IPS-11a (cell line): ENCODE measurements around the gene FCHSD2.
"Not testable (repeated sequence)": the region's sequence is repeated elsewhere in the genome, so short reads cannot be mapped to it uniquely, and the experiment has no call there.

Experiments
- H3K4me3 ChIP-seq: one replicate; pipeline ENCODE4 v1.5.1; 2013; ENCODE audit warnings: low read depth, low read length, control low read depth

The FCHSD2 gene

DNA sequence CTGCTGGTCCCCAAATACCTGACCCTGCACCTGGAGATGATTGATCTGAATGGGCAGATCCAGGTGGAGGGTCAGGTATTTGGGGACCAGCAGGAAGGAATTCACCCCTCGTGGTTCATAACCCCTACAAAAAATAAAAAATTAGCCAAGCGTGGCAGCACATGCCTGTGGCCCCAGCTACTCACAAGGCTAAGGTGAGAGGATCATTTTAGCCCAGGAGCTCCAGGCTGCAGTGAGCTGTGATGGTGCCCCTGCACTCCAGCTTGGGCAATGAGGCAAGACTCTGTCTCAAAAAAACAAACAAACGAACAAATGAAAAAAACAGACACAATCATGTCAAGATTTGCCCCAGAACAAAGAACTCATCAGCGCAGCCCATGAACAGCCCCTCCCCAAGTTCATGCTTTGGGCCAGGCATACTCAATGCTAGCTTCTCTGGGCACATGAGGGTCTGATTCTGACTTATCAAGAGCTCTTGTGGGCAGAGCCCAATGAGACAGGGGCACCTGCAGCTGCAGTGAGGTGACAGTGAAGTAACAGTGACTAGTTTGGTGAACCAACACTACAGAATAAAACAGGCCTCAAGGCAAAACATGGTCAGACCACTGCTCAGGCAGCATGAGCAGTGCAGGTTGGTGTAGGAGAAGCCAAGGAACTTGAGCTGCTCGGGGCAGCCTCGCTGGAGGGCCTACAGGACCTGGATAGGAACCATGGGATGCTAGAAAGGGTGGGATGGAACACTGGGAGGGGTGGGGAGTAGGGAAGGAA, 10.2 kb upstream of the FCHSD2 start:
- H3K4me3 ChIP-seq = no peak overlapping the region

DNA sequence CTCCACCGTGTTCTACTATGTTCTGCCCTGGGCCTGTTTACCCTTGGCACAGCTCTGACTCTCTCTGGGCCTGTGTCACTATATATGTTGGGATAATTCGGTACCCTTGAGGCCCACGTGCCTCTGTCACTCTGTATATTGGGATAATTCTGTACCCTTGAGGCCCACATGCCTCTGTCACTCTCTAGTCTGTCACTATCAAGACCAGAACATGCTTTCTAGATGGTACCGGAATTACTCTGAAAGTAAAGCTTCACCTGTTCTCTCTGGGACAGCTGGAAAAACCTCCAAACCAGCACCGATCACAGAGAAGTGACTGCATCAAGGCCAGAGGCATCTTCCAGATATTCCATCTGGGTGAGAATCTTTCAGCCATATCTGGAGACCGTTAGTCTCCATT, 9.3 kb upstream of the FCHSD2 start:
- no peak overlapping the region for H3K4me3 ChIP-seq

DNA sequence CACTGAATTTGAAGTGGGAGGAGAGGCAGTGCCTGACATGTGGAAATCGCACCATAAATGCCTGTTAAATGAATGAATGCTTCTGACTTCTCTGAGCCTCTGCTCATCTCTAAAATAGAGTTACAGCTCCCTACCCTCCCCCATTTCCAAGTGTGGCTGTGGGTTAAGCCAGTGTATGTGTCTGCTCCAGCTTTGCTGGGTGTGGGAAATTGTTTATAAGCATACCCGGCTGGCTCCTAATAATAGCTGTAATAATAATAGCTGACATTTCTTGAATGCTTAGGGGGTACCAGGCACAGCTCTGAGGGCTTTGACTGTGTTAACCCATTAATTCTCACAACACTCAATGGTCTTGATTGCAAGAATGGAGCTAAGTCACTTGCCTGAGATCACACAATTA, 7.0 kb upstream of the FCHSD2 start:
- no peak overlapping the region for H3K4me3 ChIP-seq

DNA sequence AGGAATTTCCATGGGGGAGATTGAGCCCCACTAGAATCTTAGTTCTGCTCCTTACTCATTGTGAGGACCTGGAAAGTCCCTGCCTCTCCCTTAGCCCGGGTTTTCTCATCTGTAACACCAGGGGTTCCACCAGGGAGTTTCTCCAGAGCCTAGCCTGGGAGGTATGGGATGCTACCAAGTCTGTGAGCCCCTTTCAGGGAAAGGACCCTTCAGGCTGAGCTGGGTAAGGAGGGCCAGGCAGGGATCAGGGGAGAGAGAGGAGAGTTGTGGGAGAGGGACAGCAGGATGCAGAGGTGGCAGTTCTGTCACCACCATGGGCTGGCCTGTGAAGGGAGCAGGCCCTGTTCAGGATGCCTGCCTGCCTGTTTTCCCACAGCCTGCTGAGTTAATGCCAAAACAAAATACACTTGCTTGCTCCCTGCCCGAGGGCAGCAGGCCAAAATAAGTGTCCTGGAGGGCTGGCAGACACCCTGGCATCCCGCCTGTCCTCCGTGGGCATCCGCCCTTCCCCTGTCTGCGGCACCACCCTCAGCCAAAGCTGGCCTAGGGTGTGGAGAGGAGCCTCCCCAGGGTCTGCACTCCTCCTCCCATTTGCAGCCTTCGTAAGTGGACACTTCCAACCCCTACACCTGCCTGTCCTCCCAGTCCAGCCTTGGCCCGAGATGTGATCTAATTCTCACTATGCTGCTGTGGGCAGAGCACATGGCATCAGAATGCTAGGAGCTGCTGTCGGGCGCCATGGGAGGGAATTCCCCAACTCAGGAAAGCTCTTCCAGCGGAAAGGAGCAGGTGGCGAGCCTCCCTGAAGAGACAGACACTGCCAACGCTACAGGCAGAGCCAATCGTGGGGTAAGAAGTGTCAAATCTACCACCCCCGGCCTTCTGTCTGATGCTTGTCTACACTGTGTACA, 5.9 kb upstream of the FCHSD2 start:
- no peak overlapping the region for H3K4me3 ChIP-seq

DNA sequence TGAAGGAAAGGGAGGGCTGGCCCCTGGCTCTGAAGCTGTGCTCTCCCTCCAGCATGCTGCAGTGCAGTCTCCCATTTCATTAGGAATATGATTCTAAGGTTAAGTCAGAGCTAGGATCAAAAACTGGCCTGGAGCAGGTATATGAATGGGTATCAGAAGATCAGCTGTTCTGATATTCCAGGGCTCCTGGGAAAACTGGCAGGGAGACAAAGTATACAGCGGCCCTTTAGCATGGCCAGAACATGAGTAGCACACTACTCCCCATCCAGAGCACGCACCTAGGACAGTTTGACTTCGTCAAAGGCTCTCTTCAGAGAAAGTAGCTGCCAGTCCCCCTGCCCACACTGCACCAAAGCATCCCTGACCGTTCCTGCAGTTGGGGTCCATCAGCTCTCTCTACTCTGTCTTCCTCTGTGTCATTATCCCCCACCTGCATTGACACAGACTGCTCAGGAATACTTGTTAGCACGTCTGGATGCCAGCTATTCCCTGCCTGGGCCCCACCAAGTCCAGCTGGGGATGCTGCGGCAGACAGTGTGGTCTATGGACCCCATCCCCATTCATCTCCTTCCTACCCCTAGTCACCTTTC, 4.0 kb upstream of the FCHSD2 start:
- no peak overlapping the region for H3K4me3 ChIP-seq

DNA sequence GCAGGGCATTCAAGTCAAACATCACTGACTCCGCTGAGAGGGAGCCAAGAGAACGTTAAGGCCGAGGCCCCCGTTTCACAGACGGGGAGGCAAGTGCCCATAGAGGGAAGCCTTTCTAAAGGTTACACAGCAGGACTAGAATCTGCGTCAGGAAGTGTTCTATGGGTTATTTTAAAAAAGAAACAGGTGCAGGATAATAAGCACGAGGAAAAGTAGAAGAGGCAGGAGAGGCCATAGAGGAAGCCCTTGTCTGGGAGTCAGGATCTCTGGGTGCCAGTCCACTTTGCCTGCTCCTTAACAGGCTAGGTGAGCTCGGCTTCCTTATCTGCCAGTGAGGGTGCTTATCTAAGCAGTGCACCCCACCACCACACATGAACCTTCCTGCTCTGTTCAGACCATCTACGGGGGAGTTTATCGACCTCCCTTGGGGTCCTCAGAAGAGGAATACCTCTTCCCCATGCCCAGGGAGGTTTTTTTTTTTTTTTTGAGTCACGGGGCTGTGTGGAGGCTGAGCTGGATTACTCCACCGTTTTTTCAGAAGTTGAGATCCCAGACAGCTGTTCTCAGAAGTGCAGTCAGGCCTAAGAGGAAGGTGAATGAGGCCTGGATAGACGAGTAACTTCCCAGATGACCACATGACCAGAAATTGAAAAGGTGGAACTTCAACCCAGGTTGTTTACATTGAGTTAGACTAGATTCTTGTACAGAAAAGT, 1.2 kb upstream of the FCHSD2 start:
- peak overlapping the region; percentile 74 for H3K4me3 ChIP-seq

DNA sequence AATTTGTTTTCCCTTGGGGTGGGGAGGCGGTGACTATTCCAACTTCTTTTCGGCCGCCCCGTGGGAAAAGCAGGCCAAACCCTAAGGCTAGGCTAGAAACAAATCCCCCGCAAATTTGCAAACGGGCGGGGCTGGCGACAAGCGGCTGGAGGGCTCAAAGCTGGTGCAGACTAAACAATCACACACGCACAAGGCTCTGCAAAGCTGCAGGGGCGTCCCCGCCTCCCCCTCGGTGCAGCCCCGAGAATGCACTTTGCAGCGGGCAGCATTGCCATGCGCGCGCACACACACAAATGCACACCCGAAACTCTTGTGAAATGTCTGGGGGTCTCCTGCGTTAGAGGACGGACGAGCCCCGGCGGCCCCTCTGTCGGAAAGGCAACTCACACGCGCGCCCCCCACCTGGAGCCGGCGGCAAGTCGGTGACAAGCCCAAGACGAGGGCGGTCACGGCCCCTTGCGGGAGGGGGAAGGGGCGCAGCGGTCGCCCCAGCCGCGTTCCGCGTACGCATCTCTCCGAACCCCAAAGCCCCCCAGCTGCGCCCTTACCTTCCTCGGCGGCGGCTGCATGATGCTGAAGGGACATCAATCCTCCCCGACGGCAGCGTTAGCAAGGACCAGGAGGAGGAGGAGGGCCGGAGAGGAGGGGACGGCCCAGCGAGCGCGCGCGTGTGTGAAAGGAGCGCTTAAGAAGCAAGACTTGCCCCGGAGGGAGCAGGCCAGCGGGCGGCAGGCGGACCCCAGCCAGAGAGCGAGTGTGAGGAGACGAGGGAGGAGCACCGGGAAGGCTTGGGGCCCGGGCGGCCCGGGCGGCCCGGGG, 600 bp downstream of the FCHSD2 start:
- H3K4me3 ChIP-seq = peak overlapping the region; percentile 74

DNA sequence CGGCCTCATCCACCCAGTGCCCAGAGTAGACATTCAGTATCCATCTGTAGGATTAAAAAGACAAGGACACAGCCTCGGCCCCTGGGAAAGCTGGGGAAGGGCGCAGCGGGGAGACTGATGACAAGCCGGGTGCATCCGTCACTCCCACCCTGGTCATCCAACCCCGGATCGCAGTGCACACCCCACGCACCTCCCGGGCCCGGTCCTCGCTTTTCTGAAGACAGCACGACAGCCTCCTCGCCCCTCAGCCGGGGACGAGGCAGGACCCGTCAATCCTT, 1.1 kb downstream of the FCHSD2 start:
- peak overlapping the region; percentile 74 for H3K4me3 ChIP-seq

DNA sequence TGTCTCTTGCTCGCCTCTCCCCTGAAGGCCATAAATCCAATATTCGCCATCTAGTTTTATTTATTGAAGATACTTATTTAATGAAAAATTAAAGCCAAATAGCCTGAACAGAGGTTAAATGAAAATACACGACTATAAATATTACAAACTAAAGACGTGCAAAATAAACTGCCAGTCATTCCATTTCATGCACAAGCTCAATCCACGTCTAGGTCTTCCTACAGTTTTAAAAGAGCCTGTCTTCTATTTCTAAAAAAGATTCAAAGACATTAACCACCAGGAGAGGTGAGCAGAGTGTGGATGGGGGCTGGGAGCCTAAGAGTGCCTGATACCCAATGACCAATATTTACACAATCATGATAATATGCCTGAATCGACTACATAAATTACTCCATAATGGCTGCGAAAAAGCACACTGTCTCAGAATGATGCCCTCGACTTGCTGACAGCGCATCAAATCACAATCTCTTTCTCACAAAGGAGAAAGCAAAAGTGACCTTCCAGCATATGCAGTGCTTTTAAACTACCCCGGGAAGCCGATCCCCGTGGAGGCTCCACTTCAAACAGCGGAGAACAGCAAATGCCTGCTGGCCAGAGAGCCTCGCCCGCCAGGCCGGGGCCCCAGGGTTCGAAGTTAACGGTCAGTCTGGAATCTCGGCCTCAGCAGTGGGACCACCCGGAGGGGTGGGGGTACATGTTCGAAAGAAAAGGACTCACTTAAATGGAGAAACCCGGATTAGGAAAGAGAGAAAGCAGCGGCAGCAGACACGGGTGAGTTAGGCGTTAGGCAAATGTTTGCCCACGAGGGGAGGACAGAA, 1.7 kb downstream of the FCHSD2 start:
- H3K4me3 ChIP-seq = peak overlapping the region; percentile 74

DNA sequence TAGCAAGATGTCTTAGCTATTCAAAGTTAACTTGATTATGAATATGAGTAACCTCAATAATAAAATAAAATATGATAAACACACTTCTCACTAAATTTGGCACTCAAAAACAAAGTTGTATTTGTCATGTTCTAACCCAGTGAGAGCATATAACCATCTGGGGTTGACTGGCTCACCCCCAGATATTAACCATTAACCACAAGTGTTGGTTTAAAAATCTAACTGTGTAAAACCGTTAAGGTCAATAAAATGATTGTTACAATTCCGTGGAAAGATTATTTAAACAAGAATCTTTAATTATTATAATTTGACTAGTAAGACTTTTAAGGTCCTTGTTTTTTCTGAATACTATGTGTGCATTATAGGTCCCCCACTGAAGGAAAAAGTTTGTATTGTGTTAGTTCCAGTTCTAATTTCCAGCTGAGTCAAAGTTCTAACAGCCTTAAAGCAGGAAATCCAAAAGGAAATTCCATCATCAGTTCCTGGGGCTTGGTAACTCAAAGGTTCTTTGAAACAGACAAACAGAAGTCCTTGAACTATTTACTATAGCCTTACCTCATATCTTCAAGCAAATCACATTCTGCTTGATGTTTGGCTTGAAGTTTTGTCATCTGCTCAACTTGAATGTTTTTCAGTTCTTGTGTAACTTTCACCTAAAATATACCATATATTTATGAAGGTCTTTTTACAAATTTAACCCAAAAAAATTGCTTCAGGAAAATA, 2.5 kb downstream of the FCHSD2 start:
- H3K4me3 ChIP-seq = no peak overlapping the region

DNA sequence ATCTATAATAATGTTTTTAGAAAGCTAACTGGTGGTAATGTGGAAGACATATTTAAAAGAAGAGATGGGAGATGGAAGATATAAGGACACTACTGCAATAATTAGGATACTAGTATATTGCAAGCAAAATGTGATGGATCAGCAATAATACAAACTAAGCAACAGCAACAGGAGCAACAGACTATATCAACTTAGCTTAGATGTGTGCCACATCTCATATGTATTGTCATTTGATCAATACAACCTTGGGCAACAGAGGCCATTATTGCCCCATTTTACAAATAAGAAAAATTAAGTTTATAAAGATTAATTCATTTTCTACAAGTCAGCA, 4.2 kb downstream of the FCHSD2 start:
- no peak overlapping the region for H3K4me3 ChIP-seq

DNA sequence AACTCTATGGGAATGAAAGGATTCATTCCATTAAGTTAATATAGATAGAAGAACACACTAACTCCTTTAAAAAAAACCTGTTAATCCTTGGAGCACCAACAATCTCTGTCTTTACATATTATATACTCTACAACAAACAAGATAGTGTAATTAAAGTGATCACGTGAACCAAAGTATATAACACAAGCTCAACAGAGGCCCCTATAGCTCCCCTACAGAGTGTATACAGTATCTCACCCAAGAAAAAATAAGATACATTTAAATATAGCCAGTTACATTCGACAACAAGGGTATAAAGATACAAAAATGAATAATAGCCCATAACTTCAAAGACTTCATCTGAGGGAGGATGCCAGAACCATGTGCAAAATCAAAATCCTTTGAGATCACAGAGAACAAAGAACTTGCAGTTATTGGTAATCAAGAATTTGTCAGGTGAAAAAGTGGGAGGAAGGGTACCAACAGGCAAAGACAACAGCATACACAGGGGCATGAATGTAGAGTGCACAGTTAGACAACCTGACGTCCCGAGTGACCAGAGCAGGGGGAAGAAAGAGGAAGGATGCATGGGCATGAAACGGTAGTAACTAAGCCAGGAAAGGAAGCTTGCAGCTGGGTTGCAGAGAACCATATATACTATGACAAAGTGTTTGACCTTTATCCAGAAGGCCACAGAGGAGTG, 4.7 kb downstream of the FCHSD2 start:
- no peak overlapping the region for H3K4me3 ChIP-seq

DNA sequence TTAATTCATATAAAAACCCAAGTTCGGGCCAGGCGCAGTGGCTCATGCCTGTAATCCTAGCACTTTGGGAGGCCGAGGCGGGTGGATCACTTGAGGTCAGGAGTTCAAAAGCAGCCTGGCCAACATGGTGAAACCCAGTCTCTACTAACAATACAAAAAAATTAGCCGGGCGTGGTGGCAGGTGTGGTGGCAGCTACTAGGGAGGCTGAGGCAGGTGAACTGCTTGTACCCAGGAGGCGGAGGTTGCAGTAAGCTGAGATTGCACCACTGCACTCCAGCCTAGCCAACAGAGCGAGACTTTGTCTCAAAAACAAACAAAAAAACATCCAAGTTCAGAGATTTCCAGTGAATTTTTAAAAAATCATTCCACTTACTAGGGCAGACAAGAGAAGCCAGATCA, 5.4 kb downstream of the FCHSD2 start:
- not testable (repeated sequence) for H3K4me3 ChIP-seq

DNA sequence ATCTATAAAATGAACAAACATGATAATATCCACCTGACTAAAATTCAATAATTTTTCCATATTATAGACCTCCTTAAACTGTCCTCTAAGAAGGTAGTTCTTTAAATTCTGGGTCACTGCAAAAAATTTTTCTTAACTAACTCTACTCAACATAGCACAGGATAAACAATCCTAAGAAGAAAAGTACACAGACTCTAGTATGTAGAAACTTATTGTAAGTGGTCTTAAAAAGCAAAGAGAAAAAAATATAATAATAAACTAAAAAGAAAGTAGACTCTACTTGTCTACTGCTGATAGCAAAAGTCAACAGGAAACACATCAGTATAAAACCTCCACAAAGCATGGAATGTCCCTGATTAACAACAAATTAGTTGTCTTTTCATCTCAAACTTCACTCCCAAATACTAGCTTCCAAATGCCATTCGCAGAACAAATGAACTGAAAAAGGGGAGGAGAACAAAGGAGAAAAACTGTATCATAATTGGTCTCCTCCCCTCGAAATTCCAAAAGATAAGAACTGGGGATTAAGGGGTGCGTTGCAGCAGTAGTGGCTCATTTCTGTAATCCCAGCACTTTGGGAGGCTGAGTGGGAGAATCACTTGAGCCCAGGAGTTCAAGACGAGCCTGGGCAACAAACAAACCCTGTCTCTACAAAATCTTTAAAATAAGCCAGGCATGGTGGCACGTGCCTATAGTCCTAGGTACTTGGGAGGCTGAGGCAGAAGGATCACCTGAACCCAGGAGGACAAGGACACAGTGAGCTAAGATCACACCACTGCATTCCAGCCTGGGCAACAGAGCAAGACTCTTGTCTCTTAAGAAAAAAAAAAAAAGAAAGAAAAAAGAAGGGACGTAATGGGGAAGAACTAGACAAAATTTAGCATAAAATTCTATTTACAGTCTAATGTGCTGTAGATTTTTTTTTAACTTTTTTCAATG, 6.5 kb downstream of the FCHSD2 start:
- no peak overlapping the region for H3K4me3 ChIP-seq

DNA sequence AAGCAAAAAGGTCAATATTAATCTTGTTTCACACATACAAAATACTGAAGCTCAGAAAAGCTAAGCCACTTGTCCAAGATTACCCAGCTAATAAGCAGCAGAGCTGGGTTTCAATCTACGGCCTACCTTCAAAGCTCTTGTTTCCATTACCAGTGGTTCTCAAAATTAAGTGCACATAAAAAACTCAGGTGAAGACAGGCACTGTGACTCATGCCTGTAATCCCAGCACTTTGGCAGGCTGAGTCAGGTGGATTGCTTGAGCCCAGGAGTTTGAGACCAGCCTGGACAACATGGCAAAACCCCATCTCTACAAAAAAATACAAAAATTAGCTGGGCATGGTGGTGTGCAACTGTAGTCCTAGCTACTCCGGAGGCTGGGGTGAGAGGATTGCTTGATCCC, 9.8 kb downstream of the FCHSD2 start:
- H3K4me3 ChIP-seq = not testable (repeated sequence)

DNA sequence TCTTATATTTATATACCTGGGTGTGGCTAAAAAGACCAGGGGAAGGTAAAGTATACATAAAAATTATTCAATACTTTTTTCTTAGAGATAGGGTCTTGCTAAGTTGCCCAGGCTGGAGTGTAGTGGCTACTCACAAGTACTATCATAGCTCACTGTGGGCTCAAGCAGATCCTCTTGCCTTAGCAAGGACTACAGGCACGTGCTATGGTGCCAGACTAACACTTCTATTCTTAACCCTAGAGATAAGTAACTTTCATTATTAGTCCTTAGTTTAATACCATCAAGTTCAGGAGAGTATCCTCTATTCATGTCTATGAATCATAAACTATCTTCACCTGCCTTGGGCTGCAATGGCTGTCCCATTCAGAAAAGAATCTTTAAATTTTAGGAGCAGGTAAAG, 11.9 kb downstream of the FCHSD2 start:
- no peak overlapping the region for H3K4me3 ChIP-seq

DNA sequence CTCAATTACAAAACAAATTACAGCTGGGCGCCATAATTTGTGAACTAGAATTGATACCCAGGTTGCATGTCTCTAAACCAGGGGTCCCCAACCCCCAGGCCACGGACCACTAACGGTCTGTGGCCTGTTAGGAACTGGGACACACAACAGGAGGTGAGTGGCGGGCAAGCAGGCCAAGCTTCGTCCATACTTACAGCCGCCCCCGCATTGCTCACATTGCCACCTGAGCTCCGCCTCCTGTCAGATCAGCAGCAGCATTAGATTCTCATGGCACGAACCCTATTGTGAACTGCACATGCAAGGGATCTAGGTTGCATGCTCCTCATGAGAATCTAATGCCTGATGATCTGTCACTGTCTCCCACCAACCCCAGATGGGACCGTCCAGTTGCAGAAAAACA, 12.9 kb downstream of the FCHSD2 start:
- no peak overlapping the region for H3K4me3 ChIP-seq
